GM18868 (cell line): ENCODE measurements around the gene DCST1.
"Not testable (repeated sequence)": the region's sequence is repeated elsewhere in the genome, so short reads cannot be mapped to it uniquely, and the experiment has no call there.

Source experiments
- ATAC-seq: cut with Tn5 transposase; IDR thresholded peaks from one replicate; pipeline ENCODE4 v1.9.1; 2021; ENCODE audit warnings: mild to moderate bottlenecking, moderate library complexity; ENCODE audit not compliant: unreplicated experiment

Gene DCST1, protein sequence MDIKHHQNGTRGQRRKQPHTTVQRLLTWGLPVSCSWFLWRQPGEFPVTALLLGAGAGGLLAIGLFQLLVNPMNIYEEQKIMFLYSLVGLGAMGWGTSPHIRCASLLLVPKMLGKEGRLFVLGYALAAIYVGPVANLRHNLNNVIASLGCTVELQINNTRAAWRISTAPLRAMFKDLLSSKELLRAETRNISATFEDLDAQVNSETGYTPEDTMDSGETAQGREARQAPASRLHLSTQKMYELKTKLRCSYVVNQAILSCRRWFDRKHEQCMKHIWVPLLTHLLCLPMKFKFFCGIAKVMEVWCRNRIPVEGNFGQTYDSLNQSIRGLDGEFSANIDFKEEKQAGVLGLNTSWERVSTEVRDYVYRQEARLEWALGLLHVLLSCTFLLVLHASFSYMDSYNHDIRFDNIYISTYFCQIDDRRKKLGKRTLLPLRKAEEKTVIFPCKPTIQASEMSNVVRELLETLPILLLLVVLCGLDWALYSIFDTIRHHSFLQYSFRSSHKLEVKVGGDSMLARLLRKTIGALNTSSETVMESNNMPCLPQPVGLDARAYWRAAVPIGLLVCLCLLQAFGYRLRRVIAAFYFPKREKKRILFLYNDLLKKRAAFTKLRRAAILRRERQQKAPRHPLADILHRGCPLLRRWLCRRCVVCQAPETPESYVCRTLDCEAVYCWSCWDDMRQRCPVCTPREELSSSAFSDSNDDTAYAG

DNA sequence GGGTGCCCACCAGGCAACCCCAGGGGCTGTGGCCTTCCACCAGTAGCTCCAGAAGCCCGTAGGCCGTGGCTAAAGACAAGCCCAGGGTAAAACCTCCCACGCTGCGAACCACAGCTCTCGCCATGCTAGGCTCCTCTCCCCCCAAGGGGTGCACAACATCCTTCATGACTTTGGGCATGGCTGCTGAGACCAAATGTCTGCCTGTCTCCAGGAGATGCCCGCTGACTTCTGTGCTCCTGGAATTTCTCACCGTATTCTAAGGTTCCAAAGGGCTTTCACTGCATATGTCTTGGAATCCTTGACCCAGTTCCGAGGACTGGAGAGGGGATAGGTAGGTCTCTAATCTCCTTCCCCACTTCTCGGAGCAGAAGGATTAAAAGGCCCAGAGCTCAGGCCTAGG, at the start of gene DCST1, which contains the start of gene DCST2:
DCST1 (plus strand) TSS at position 301 of the 400 bp plus-strand sequence. CDS start 213 bp downstream, outside the sequence.
DCST2 (minus strand) TSS at position 258 of the 400 bp plus-strand sequence; CDS start at position 178, 80 bp downstream.
- ATAC-seq, result no peak

DNA sequence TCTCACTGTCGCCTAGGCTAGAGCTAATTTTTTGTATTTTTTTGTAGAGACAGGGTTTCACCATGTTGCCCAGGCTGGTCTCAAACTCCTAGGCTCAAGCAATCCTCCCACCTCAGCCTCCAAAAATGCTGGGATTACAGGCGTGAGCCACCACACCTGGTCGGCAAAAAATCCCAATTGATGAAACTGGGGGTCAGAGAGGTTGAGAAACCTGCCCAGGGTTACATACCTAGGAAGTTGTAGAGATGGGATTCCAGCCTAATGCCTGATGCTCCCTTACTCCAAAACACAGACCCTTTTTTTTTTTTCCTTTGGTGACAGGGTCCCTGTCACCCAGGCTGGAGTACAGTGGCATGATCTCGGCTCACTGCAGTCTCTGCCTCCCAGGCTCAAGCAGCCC, 46.9 kb upstream of the DCST1 start:
- not testable (repeated sequence) for ATAC-seq

DNA sequence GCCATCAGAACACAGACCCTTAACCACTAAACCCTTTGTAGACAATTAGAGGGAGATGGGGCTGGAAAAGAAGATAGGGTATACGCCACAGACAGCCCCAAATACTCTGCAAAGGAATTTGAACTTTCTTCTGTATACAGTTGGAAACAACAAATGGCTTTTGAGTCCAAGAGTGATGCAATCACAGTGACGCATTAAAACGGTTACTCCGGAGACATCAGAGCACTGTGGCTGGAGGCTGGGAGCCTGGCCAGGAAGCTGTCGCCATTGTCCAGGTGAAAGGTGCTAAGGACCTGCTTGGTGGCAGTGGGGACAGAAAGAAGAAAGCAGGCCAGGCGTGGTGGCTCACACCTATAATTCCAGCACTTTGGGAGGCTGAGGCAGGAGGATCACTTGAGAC, 46.3 kb upstream of the DCST1 start:
- ATAC-seq, result no peak

DNA sequence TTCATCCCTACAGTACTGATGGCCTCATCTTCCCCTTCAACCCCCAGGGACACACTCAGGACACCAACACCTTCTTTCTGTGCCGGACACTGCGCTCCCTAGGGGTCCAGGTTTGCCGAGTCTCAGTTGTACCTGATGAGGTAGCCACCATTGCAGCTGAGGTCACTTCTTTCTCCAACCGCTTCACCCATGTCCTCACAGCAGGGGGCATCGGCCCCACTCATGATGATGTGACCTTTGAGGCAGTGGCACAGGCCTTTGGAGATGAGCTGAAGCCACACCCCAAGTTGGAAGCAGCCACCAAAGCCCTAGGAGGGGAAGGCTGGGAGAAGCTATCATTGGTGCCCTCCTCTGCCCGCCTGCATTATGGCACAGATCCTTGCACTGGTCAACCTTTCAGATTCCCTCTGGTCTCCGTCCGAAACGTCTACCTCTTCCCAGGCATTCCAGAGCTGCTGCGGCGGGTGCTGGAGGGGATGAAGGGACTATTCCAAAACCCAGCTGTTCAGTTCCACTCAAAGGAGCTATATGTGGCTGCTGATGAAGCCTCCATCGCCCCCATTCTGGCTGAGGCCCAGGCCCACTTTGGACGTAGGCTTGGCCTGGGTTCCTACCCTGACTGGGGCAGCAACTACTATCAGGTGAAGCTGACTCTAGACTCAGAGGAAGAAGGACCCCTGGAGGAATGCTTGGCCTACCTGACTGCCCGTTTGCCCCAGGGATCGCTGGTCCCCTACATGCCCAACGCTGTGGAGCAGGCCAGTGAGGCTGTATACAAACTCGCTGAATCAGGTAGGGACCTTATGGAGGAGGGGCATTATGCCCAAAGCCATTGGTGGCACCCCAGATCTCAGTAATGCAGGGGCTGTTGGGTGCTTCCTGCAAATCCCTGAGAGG, 45.3 kb upstream of the DCST1 start:
- no peak for ATAC-seq

DNA sequence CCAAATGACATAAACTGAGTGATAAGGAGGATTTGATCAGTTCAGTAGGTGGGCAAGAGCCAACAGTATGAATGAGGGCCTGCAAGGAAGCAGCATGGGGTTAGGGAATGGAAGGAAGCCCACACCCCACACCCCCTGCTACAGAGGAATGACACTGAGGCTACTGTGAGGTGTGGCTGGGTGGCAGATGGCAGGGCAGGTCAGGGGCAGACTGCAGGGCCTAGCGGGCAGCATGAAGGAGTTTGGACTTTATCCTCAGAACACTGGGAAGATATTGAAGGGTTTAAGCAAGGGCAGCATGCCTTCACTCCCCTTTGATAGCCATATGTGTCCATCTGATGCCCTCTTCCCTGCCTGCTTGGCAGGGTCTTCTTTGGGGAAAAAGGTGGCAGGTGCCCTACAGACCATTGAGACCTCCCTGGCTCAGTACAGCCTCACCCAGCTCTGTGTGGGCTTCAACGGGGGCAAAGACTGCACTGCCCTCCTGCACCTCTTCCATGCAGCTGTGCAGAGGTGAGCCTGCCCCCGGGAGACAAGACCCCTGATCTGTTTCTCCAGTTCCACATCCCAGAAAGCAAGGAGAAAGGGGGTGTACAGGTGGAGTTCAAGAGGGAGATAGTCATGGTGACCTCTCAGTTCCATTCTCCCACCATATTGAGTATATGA, 44.3 kb upstream of the DCST1 start:
- ATAC-seq, result no peak

DNA sequence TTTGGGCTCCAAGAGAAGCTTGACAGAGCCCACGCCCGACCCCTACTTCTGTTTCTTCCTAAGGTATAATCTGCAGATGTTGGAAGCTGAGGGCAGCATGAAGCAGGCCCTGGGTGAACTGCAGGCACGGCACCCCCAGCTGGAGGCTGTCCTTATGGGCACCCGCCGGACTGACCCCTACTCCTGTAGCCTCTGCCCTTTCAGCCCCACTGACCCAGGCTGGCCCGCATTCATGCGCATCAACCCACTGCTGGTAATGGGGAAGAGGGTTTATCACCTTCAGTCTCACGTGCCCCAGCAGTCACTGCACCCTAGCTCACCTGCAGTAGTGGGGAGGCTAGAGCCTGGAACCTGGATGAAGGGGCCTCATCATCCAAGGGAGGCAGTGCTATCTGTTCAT, 43.3 kb upstream of the DCST1 start:
- ATAC-seq, result no peak

DNA sequence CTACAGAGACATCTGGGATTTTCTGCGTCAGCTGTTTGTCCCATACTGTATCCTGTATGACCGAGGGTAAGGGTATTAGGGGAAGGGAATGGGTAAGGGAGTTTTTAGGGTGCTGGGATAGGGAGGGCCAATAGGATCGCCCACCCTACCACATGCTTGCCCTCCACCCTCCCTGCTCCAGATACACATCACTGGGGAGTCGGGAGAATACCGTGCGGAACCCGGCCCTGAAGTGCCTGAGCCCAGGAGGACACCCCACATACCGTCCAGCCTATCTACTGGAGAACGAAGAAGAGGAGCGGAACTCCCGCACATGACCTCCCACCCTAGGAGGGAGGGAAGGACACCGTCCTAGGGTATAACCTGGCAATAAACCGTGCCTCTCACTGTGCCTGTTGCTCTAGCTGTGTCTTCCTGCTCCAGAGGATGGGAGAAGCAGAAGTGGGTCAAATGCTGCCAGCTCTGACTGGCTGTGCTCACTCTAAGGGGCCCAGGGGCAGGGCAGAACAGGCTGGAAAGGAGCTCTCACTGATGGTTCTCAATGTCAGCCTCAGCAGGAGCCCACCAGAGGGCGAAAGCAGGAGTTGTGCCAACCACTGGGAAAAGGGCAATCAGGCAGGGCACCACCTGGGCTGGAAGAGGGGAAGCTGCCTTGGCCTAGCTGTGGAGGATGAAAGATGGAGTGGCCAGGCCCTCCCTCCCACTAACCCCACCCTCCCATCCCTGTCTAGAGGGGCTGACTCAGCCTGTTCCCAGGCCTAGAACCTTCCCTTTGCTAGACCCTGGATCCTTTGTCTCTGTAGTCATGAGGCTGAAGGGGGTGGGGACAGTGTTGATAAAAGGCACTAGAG, 40.7 kb upstream of the DCST1 start:
- ATAC-seq, result no peak

DNA sequence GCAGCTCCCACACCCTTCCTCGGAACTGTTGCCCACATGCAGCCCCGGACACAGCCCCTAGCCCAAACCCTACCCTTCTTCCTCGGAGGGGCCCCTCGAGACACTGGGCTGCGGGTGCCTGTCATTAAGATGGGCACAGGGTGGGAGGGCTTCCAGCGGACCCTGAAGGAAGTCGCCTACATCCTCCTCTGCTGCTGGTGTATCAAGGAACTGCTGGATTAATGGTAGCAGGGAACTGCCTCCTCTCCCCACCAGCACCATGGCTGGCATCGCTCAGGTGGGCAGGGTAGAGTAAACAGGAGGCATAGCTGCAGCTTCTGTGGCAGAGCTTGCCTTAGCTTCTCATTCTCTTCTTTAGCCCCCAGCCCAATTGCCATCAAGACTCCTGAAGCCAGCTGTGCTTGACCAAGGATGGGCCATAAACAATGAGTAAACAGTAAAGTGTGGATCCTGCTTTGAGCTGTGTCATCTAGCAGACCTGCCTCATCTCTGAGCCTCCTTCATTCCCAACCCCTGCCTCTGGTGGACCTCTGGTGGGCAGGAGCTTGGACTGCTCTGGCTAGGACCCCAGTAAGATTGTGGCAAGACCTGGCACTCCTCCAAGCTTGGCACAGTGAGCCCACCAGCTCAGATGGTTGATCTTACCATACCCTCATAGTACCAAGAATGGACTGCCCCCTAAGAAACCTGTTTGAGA, 39.9 kb upstream of the DCST1 start, which contains the start of gene LENEP:
LENEP (plus strand) TSS at position 15 of the 697 bp plus-strand sequence; CDS start at position 37, 22 bp downstream.
- no peak for ATAC-seq

DNA sequence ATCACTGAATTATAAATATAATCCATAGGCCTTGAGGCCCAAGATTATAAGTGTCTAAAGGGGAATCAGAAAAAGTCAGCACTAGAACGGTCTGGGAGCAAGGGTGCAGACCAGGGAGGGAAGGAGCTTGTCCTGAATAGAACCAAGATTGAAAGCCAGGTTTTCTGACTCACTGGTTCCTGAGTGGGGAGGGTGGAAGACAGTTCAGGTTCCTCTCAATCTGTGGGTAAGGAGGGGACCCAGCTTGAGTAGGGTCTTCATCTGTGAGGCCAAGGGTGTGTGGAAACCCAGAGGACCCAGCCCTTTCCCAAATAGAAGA, 39.4 kb upstream of the DCST1 start:
- ATAC-seq, result no peak

DNA sequence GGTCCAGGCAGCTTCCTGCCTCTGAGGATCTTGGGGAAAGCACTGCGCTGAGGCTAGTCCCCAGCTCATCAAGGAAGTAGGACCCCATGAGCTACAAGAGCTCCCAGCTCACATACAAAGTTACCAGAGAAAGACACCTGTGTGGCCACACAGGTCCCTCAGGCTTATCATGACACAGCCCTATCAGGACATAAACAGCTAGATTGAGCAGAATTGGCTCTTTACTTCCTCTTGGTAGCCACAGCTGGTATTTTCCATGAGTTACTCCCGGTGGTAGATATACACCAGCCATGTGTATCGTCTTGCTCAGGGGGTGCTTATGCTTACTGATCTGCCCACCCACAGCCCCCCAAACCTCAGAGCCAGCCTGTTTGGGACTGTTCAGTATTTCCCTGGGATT, 39.0 kb upstream of the DCST1 start:
- ATAC-seq, result no peak

DNA sequence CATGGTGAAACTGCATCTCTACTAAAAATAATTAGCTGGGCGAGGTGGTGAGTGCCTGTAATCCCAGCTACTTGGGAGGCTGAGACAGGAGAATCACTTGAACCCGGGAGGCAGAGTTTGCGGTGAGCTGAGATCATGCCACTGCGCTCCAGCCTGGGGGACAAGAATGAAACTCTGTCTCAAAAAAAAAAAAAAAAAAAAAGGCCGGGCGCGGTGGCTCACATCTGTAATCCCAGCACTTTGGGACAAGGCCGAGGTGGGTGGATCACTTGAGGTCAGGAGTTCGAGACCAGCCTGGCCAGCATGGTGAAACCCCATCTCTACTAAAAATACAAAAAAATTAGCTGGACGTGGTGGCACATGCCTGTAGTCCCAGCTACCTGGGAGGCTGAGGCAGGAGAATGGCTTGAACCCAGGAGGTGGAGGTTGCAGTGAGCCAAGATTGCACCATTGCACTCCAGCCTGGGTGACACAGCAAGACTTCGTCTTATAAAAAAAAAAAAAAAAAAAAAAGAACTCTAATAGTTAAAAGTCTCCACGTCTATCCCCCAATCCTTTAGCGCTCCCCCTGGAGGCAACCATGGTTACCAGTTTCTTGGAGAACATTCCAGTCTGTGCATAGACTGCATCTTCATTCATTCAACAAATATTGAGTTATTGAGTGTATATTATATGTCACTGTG, 38.2 kb upstream of the DCST1 start:
- not testable (repeated sequence) for ATAC-seq

DNA sequence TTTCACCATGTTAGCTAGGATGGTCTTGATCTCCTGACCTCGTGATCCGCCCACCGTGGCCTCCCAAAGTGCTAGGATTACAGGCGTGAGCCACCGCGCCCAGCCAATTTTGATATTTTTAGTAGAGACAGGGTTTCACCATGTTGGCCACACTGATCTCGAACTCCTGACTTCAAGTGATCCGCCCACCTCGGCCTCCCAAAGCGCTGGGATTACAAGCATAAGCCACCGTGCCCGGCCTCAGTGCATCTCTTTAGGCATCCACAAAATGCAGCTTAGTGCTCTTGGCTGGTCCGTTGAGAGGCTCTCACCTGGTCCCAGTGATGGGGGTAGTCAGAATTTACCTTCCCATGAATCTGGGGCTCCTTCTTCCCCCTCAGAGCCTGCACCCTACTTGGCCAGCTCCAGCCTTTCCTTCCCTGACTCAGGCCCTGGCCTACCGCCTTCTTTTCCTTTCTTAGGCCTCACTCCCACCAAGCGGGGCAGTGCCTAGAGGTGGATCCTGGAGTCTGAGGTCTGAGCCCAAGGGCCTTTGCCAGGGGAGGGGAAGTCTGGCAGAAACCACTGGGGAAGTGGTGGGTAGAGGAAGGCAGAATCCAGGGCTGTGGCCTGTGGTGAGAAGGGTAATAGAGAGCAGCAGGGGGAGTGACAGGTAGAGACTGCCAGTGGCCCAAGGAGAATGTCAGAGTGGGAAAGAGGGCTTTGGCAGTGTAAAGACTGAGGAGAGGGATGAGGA, 36.5 kb upstream of the DCST1 start:
- no peak for ATAC-seq

DNA sequence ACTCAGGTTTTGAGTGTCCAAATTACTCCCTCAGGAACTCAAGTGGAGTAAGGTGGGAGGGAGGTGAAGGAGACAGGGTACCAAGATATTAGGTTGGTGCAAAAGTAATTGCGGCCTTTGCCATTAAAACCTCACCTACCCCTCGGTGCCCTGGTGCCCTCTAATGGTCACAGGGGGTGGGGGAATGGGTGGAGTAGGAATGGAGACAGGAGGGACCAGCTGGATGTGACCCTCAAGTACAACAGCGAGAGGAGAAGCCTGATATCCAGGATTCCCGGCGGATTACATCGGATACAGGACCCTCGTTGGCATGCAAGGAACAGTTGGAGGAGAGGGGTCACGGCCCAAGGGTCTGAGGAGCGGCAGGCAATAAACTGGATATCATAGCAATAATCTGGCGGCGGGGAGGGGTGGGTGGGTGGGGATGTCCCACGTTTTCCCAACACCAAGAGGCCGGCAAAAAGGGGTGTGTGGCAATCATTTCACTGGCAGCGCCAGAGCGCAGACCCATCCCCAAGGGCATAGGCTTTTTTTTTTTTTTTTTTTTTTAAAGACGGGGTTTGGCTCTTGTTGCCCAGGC, 35.3 kb upstream of the DCST1 start:
- no peak for ATAC-seq

DNA sequence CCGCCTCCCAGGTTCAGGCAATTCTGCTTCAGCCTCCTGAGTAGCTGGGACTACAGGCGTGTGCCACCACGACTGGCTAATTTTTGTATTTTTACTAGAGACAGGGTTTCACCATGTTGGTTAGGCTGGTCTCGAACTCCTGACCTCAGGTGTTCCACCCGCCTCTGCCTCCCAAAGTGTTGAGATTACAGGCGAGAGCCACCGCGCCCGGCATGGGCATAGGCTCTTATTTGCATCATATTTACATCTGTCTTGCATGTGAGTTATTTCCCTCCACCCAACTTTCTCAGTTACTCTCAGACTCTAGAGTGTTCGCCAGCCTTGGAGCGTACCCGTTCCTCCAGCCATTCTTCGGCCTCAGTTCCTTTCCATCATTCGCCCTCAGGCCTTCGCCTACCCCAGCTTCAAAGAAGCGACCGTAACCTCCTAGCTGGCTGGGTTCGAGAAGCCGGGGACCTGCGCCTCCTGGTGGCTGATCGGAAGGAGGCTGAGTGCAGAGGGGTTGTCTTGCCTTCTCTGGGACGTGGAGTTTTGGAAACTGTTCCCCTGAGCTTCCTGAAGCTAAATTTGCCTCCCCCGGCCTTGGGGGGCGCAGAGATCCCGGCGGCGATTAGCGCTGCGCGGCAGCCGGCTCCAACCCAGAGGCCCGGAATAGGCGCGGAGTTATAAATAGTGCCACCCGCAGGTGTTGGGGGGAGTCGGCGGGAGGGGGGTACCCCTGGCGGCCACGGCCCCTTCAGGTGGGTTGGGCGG, 34.6 kb upstream of the DCST1 start:
- no peak for ATAC-seq

DNA sequence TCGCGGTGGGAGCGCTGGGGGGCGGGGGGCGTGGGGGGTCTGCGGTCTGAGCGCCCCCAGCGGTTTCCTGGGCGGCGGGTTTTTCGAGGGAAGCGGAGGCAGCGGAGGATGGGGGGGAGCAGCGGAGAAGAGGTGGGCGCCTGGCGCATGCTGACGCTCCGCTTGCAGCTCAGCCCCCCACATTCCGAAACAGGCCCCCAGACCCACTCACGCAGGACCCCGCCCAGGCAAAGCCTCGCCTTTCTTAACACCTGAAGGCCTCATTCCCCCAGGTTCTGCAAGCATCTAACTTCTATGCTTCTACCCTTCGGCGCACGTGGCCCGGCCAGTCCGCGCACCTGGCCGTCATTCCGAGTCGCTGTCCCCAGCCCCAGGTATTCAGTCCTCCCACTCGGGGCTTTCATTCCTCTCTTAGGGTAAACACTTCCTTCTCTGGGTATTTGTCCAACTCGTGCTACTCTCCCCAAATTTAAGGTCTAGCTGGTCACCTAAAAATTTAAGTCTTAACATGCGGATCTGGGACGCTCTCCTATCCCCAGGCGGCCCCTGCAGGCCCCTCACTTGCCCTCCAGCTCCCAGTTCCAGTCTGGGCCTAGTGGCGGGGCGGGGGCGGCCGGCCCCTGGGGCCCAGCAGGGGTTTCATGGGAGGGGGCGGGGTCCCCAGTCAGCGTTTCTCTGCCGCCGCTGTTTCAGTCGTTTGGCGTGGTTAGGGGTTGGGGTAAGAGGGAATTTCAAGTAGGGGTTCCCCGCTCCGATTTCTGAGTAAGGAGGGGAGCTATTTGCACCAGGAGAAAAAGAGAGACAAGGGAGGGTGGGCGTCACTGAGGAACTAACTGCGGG, 33.8 kb upstream of the DCST1 start:
- no peak for ATAC-seq

DNA sequence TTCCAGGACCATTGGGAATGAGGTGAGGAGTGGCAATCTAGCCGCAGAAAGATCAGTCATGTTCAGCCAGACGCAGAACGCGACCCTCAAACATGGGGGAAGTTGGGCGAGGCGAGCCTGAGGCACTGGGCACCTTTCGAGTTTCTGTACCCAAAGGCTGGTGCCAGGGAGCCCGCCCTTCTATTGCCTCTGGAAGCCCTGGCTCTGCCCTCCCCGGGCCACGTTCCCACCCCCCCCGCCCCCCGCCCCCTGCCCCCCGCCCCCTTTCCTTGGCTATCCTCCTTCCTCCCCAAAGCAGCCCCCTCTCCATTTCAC, 33.3 kb upstream of the DCST1 start:
- ATAC-seq, result no peak
